Mucosa of descending colon (tissue), 3 donors: ENCODE data around the gene ADH1C. TPM values are rescaled to one million over a fixed set of nuclear protein-coding genes. Genes with fewer than 3 reads are reported as not detected.

Source experiments
- ATAC-seq: fragments of 200-7000 bp; cut with Tn5 transposase; one replicate; pipeline ENCODE4 v1.9.1; 2020; ENCODE audit warnings: mild to moderate bottlenecking, moderate library complexity
- DNase-seq, 3 donors: peaks; one replicate each; pipeline ENCODE4 v3.0.0-alpha.2; 2020
- H3K36me3 ChIP-seq: fragments of 200-600 bp; one replicate; pipeline ENCODE4 v1.8.0; 2021; ENCODE audit warnings: low read depth, mild to moderate bottlenecking
- H3K4me1 ChIP-seq: fragments of 200-600 bp; one replicate; pipeline ENCODE4 v1.8.0; 2021; ENCODE audit warnings: low read depth, mild to moderate bottlenecking
- H3K4me3 ChIP-seq: fragments of 200-600 bp; one replicate; pipeline ENCODE4 v1.8.0; 2021; ENCODE audit warnings: mild to moderate bottlenecking
- H3K9me3 ChIP-seq: fragments of 200-600 bp; one replicate; pipeline ENCODE4 v1.8.0; 2021; ENCODE audit warnings: mild to moderate bottlenecking
- CTCF ChIP-seq: fragments of 200-600 bp; IDR thresholded peaks from one replicate; pipeline ENCODE4 v1.8.0; 2022; ENCODE audit warnings: antibody characterized with exemption, mild to moderate bottlenecking
- intact Hi-C, 2 donors: fragments of 100-400 bp; cut with DNase I in 1 of 2; cut with micrococcal nuclease in 1 of 2; formaldehyde crosslinking; loops; one replicate each; pipeline versions ENCODE4 v1.11.0 to v1.11.1; 2022; cut with DNase I, micrococcal nuclease
- total RNA-seq, 3 donors: library from RNA; stranded (reverse); fragmentation: NEBNext Ultra II Directional in 2 of 3; extraction: Animal tissue kit (Norgen Biotek cat#: 25700) in 2 of 3; gene quantifications; one replicate each; pipeline versions ENCODE4 v1.2.1 to v1.2.4, GENCODE V29; 2021 to 2023
- donor health status: DM: no; HTN: no; CAD: no; lungs with moderate emphysema.
- donor health status: DM: no; HTN: no; CAD: no.
- donor health status: DM: no; HTN: yes; CAD: no.

ADH1C gene
- total RNA-seq, 3 donors from 2014 or later = 137 to 502 (median 271) TPM

- Histone ChIP-seq H3K4me1 (no peaks in the 10 kb centered on the region), H3K9me3 (no peaks in the 10 kb centered on the region), H3K4me3 (no peak overlapping the region), H3K36me3 (no peaks in the 10 kb centered on the region)
- ATAC-seq (no peak), DNase-seq (no peak)
- TF ChIP-seq CTCF = no peak
- intact Hi-C loops = no loop called here
These were observed 10.2 kb upstream of the ADH1C start for GRCh38 chr4:99362768-99363167.

DNA sequence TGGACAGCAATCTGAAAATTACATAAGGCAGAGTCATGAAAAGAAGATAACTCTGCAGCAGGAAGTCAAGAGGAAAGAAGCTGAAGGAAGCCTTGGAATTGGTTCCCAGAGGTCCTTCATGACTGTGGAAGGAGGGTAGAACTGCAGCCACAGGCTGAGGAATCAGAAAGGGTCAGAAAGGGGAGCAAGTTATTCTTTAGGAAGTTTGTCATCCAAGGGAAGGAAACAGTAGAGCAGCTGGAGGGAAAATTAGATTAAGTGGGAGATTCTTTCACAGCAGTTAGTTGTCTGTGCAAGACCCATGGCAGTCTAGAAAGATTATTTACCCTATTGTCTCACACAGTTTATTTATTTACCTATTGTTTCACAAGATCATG is 9.3 kb upstream of the ADH1C start:
- intact Hi-C loops = no loop called here
- ATAC-seq = no peak

DNA sequence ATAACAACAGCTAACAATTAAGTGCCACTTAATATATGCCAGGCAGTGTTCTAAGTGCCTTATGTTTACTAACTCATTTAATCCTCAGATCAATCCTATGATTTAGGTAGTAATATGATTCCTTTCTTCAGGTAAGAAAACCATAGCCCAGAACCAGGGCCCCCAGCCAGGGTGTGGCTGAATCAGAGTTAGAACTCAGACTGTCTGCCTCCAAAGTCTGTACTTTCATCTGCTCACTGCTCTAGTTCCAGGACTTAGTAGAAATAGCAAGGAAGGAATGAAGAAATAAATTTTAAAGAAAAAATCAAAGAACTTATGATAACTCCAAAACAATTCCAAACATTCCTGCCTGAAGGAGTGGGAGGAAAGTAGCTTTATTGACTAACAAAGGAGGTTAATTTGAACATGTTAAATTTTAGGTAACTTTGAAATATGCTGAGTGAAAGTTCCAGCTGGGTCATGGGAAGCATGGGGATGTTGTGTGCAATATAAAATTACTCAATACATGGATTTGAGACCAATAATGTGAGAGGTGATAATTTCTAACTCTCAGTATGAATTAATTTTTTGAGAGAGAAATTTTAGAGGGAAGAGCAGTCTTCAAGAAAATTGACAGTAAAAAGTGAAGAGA is 8.8 kb upstream of the ADH1C start:
- intact Hi-C loops = no loop called here
- DNase-seq (no peak), ATAC-seq (no peak)
- no peak for TF ChIP-seq CTCF
- Histone ChIP-seq H3K4me1 (no peaks in the 10 kb centered on the region), H3K36me3 (no peaks in the 10 kb centered on the region), H3K9me3 (no peaks in the 10 kb centered on the region), H3K4me3 (no peak overlapping the region)

More for the DNA sequence above, 9.3 kb upstream of the ADH1C start:
- no peaks in the 10 kb centered on the region for H3K9me3 ChIP-seq
- H3K4me3 ChIP-seq = no peak overlapping the region
- no peak for DNase-seq
- H3K4me1 ChIP-seq = no peaks in the 10 kb centered on the region
- no peaks in the 10 kb centered on the region for H3K36me3 ChIP-seq
- TF ChIP-seq CTCF = no peak

DNA sequence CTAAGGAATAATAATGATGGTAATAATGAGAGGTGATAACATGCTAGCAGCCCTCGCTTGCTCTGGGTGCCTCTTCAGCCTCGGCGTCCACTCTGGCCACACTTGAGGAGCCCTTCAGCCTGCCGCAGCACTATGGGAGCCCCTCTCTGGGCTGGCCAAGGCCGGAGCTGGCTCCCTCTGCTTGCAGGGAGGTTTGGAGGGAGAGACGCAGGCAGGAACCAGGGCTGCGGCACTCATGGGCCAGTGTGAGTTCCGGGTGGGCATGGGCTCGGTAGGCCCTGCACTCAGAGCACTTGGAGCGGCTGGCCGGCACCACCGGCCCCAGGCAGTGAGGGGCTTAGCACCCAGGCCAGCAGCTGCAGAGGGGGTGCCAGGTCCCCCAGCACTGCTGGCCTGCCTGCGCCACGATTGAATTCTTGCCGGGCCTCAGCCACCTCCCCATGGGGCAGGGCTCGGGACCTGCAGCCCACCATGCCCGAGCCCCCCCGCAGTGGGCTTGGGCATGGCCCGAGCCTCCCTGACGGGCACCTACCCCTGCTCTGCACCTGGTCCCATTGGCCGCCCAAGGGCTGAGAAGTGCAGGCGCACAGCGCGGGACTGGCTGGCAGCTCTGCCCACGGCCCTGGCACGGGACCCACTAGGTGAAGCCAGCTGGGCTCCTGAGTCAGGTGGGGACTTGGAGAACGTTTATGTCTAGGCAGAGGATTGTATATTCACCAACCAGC is 7.1 kb upstream of the ADH1C start:
- Histone ChIP-seq H3K4me1 (no peaks in the 10 kb centered on the region), H3K36me3 (no peaks in the 10 kb centered on the region), H3K9me3 (no peaks in the 10 kb centered on the region), H3K4me3 (no peak overlapping the region)
- ATAC-seq (no peak), DNase-seq (no peak)
- intact Hi-C loops = no loop called here
- no peak for TF ChIP-seq CTCF

DNA sequence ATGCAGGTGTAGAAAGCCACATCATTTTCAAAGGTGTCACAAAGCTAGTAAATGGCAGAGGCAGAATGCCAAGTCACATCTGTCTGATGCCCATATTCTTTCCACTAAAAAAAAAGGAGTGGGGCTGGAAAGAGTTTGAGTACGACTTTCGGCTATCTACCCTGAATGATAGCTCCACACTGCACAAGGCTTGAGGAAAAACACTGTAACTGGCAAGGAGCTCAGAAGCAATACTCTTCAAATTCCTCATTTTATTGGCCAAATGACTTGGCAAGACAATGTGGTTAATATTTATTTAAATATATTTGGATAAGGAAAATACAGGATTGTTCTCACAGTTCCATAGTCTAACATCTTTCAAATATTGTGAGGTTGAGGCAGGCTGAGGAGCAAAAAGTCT is 5.4 kb upstream of the ADH1C start:
- peak; percentile 40 for ATAC-seq
- Histone ChIP-seq H3K9me3 (no peaks in the 10 kb centered on the region), H3K4me1 (peaks cover 7% of the 10 kb centered on the region), H3K36me3 (no peaks in the 10 kb centered on the region), H3K4me3 (no peak overlapping the region)
- TF ChIP-seq CTCF = no peak
- intact Hi-C loops = no loop called here
- DNase-seq = no peak
